Fibroblast of skin of right biceps (primary cell): ENCODE results near the gene PRG2.
"Not testable (repeated sequence)": the region's sequence is repeated elsewhere in the genome, so short reads cannot be mapped to it uniquely, and the experiment has no call there.

Experiments used
- DNase-seq: peaks from one replicate; pipeline ENCODE4 v3.0.0-alpha.2; 2013

Gene PRG2

DNA sequence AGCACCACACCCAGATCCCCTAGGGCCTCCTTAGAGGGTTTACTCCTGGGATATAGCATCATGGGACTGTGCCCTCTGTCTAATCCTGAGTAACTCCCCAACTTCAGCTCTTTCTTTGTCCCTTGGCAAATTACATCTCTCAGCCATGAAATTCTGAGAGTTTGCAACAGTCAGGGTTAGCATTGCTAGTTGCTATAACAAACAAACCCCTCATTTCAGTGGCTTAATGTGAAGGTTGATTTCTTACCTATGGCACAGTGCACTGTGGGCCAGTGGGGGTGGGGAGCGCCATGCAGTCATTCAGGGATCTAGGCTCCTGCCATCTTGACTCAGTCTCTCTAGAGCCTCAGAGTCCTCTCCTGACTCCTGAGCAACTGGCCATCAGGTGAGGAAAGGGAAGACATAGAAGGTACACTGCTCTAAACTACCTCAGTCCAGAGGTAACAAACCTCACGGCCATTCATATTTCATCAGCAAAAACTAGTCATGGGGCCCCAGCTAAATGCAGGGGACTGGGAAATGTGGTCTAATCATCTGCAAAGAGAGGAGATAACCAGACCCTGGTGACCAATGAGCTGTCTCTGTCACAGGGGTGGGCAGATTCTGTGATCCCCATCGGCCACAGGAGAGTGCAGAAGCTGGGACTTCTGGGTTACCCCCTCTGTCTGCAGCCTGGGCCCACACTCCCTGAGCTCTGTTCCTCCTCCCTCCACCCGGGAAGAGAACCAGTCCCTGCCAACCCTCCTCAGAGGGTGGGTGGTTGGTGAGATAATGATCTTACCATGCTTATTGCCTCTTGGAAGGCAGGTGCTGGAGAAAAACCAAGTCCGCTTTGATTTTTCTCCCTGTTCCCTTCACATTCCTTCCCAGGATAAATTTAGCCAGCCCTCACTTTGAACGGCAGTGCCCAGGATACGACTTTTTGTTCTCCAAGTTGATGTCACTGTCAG is 27.0 kb downstream of the PRG2 start:
- DNase-seq: no peak

DNA sequence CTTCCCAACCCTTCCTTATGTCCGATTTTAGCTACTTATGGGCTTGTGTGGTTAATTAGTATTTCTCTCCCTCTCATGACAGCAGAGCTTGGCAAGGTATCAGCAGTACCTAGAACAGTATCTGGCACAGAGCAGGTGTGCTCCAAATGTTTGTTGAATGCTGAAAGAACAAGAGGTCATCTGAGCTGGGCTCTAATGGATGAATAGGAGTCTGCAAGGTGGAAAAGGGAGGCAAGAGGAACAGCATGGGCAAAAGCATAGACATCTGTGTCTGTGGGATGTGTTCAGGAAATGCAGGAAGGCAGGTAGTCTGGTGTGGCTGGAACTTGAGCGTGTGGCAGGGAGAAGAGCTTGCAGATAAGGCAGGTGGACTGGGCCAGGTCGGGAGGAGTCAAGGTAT is 28.5 kb downstream of the PRG2 start:
- DNase-seq: no peak

DNA sequence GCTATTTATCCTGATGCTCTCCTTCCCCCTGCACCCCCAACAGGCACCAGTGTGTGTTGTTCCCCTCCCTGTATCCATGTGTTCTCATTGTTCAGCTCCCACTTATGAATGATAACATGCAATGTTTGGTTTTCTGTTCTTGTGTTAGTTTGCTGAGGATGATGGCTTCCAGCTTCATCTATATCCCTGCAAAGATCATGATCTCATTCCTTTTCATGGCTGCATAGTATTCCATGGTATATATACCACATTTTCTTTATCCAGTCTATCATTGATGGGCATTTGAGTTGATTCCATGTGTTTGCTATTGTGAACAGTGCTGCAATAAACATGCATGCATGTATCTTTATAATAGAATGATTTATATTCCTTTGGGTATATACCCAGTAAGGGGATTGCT is 29.0 kb downstream of the PRG2 start:
- DNase-seq: not testable (repeated sequence)

DNA sequence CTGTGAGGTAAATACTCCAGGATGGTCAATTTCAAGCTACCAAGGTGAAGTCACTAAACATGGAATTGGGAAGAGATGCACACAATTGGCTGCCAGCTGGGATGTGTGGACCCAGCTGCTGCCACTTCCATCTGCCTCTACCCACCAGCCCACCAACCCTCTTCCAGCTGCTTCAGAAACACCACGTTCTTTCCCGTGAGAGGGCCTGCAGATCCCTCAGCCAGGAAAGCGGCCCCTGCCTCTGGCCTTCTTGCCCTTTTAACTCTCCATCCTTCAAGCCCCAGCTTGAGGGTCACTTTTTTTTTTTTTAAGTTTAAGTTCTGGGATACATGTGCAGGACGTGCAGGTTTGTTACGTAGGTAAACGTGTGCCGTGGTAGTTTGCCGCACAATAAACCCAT is 29.5 kb downstream of the PRG2 start:
- no peak for DNase-seq

DNA sequence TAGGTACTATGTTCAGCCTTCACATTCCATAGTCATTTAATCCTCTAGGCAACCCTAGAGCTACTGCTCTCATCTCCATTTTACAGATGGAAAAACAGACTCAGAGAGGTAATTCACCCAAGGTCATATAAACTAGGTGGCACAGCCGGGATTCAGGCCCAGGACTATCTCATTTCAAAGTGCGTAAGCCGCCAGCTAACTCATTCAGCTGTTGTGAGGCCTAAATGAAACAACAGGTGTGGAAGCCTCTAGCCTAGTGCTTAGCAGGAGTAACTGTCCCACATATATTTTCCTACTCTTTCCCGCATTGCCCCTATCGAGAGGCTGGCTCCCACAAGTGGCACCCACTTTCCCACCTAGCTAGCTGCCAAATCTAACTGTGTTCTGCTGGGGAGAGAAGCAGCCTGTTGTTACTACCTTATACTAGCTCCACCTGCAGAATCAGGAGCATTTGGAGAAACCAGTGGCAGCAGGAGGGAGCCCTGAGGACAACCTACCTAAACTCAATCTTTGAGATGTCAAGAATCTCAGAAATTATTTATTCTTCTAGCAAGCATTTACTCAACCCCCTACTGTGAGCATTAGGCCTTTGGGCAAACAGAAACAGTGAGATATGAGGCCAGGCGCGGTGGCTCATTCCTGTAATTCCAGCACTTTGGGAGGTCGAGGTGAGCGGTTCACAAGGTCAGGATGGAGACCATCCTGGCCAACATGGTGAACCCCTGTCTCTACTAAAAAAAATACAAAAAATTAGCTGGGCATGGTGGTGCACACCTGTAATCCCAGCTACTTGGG is 30.4 kb downstream of the PRG2 start:
- DNase-seq: no peak

DNA sequence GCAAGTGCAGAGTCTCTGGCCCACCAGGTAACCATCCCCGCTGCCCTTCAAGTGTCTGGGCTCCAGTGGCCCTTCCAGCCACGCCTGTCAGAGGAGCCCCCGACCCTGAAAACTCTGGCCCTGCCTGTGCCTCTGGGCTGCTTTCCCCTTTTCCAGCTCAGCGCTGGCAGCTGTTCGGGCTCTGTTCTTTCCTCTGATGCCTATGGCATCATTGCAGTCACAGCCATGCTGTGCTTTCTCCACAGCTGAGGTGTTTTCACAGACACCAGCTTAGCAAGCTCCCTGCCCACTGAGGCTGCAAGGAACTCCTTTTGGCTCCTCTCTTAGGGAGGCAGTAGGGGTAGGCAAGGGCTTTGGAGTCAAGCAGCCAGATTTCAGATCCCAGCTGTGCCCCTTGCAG is 31.1 kb downstream of the PRG2 start:
- DNase-seq: no peak

DNA sequence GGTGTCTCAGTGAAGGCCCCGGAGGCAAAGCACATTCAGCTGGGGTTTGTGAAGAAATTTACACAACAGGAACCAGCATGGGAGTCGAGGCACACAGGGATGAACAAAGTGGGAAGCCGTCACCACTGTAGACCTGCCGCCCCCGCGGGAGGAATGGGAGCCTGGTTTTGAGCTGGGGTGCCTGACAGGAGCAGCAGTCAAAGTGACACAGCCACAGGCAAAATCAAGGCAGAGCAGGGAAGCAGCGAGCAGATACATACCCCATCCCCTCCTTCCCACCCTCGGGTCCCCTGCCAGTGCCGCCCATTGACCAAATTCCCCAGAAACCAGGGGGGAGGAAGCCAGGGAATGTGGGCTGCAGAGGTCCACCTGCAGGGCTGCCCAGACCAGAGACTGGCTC is 31.5 kb downstream of the PRG2 start:
- no peak for DNase-seq

DNA sequence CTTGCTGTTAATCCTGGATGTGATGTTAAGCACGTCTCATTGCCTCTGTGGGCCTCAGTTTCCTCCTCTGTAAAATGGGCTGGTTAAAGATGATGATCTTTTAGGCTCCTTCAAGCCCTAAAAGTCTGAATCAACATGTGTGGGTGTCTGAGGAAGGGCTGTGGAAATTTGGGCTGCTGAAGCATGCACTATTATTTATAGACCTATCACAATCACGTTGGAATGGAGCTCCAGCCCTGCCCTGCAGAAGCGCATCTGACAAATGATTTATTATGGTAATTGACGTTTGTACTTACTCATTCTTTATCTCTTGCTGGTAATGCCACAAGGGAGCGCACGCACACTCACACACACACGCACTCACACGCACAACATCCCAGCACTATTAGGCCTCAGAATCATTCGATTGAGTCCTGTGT is 31.9 kb downstream of the PRG2 start:
- peak; percentile 18 for DNase-seq

DNA sequence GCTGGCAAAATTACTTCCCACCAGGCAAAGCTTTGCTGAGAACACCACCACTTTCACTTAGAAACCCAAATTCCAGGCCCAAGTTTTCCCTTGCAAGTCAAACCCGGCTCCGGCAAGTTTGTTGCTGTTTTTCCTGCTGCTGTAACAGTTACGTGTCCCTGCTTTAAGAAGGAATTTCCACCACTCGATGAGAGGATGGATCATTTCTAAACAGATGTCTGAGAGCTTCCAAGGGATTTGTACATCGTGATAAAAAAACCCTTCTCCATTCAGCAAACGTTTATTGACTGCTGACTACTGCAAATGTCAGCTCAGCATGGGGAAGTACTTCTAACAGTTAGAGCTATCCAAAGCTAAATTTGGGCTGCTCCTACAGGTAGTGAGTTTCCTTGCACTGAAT is 32.6 kb downstream of the PRG2 start:
- peak; percentile 12 for DNase-seq

DNA sequence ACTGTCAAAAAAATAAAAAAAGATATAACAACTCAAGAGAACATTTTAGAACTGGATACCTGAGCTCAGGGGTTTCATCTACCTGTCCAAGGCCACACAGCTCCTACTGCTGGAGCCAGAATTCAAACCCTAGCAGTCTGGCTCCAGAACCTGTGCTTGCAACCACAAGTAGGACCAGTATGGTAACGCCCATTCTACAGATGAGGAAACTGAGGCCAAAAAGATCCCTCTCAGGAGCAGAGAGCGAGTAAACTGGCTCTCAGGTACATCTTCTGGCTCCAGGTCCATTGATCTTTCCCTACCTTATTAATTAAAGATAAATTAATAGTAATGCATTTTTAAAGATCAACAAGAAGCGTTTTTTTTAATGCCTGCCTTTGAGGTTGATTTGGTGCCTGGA is 33.1 kb downstream of the PRG2 start:
- no peak for DNase-seq

DNA sequence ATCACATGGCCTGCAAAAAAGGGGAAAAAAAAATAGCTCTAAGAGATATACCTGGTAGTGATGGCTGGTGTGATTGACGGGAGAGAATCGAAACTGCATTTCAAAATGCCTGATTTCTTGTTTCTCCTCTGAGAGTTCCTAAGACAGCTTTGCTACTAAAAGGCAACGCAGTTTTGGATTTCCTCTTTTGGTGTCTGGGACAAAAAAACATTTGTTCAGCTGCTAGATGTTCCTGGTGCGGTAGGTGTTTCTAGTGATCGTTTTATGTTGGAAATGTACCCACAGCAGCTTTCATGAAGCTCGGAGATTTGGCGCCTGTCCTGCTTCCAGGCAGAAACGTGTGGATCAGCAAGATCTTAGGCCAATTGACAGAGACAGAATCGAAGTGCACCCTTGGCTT is 34.2 kb downstream of the PRG2 start:
- DNase-seq: no peak

DNA sequence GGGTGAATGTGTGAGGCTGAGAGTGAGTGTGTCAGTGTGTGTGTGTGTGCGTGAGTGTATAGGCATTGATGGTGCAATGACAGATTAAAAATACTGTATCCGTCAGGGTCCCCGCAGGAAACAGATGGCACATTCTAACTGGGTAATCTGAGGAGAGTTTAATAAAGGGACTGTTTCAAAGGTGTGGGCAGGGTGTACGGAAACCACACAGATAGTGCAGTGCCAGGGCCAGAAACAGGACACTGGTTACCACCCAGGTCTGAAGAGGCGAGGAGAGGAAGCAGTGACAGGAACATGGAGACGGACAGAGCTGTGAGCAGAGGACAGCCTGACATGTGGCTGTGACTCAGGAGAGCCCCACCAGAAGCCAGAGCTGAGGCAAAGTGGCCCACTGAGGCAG is 35.8 kb downstream of the PRG2 start:
- DNase-seq: no peak

DNA sequence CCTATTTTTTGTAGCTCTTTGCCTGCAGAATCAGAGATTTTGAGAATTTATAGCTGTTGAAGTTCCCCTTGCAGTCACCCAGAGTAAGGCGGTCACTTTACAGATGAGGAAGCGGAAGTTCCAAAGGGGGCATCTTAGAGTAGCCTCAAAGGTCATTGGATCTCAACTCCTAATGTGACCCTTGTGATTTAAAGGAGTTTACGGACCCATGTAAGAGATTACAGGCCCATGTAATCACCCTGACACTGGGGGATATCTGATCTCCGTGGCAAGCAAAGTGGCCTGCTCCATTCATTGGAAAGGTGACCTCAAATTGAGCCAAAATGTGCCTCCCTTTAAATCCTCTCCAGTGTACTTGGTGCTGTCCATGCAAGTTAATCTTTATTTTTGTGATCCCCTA is 36.6 kb downstream of the PRG2 start:
- no peak for DNase-seq

DNA sequence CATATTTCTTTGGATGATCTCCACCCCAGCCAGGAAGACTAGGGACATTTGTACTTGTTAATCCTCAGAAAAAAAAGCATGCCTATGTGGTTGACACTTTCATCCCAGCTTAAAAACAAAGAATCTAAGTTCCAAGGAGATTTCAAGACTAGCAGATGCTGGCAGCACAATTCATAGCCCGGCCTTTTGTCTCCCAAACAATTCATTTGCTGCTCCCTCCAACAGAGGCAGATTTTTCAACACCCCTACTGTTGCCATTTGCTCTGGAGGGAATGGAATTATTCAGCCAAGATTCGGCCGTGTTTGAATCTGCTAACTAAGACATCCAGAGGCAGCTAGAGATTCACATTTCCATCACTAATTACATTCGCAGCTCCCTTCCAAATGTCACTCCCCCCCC is 37.0 kb downstream of the PRG2 start:
- no peak for DNase-seq

DNA sequence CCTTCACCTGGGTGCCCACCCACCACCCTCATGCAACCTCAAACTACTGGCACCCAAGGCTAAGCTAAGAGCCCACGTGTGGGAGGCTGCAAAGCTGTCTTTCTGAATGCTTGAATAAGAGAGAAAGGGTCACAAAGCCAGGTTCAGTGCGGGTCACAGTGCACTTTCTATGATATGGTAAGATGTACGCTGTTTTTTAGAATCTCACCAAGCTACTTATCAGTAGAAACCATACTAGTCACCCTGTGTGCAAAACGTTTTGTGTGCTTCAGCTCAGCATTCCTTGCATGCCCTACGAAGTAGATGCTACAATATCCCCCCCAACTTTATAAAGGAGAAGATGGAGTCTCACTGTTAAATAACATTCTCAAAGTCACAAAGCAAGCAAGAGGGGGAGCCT is 37.4 kb downstream of the PRG2 start:
- DNase-seq: no peak

DNA sequence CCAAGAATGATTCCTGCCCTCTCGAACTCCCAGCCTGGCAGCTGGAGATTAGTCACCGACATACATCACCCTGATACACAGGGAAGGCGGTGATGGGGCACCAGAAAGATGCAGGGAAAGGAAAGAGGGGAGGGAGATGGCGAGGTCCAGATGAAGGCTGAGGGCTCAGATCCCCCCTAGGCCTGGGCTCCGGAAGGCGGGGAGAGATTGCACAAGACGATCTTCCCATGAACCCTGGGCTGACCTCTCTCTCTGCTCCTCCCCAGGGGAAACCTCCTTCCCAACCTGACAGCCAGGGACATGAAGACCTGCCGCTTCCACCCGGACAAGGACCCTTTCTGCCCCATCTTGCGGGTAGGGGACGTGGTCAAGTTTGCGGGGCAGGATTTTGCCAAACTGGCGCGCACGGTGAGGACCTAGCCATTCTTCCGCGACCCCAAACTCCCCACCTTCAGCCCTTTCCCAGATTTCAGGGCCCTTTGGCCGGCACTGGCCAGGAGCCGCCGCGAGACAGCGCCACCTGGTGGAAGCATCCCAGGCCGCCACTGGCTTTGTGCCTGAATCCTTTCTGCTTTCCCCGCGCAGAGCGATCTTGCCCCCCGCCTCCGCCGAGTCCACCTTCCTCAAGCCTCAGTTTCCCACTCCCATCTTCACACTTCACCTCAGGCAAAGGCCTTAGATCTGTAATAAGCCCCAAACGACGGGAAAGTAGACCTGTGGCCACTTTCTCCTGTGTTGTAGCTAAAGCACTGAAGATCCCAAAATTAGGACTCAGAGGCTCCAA is 40.8 kb downstream of the PRG2 start:
- peak; percentile 22 for DNase-seq

DNA sequence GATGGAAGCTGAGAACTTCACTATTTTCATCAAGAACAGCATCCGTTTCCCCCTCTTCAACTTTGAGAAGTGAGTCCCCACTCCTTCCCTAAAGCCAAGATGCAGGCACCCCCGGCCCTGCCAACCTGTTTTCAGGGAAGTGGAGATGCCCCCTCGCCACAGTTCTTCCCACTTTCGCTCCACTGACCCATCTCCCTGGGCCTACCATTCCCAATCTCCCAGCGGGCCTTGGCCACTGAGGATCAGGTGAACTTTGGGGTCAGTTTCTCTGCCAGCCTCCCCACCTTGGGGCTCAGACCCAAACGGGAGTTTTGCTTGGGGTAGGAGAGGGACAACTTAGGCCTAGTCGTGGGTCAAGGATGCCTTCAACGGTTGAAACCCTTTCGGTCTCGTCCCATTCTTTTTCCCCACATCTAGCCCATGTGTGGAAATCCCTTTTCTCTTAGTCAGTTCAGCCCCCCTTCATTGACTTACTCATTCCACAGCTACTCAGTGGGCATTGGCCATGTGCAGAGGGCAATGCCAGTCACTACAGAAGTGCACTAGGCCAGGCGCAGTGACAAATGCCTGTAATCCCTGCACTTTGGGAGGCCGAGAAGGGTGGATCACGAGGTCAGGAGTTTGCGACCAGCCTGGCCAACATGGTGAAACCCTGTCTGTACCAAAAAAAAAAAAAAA is 41.7 kb downstream of the PRG2 start:
- no peak for DNase-seq

DNA sequence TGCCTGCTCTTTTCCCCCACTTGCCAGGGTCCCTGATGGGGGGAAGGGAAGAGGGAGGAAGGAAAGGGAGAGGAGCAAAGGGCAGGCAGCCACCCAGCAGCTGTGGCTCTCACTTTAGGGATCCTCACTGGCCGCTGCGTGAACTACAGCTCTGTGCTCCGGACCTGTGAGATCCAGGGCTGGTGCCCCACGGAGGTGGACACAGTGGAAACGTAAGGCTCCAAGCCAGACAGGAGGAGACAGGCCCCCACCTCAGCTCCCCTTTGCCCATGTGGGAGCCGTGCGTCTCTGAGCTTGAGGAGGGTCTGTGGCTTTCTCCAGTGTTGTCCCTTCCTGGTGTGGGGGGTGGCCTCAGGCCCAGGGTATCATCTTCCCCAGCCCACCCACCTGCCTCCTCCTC is 42.4 kb downstream of the PRG2 start:
- no peak for DNase-seq

DNA sequence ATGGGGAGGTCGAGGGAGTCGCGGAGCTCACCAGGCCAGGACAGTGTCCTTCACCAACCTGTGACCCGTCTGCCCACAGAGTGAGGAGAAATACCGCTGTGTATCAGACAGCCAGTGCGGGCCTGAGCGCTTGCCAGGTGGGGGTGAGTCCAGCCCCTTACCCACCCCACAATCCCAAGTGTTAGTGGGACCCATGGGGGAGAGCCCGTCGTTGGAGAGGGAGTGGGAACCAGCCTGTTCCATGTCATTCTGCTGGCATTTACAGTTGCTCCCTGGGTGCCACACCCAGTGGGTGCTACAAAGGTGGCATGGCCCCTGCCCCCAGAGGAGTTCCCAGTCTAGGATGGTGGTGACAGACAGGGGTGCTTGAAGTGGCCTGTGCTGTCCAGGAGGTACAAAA is 43.1 kb downstream of the PRG2 start:
- no peak for DNase-seq

DNA sequence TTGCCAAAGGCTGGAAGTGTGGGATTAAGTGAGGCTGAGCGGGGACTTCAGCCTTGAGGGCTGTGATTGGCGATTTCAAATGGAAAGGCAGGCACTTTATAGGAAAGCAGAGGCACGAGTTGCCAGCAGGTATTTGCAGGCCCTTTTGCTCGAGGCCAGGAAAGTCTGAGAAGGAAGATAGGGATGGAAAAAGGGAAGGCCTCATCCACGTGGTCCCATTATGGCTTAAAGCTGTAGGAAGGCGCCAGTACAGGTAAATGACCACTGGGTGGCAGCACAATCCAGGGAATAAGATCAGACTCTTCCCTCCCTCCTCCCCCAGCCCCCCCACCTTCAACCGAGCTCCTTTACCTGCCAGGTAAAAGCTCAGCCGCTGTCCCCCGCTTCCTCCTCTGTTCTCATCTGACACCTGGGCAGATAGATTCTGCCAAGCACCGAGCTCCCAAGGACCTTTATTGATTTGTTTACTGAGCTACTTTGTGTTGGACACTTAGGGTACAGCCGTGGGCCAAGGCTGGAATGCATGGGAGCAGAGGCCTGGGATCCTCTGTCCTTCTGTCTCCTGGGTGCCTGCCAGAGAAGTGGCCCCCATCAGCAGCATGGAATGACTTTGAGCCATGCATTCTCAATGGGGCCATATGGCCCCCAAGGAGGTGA is 44.8 kb downstream of the PRG2 start:
- peak; percentile 67 for DNase-seq

DNA sequence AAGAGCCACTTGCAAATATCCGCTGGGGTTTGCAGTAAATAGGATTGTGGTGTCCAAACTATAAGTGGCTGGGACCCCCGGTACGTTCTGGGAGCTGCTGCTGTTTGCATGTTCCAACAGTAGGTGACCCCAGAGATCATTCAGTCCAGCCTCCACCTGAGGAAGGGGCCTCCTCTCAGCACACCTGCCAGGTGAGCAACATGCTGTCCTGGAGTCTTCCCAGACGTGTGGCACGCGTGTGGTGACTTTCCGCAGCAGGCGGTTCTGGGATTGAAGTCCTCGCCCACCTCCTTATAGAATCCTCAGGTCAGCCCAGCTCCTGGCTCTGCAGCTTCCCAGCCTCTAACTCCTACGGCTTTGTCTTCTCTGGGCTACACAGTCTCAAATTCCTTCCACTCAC is 45.6 kb downstream of the PRG2 start:
- DNase-seq: no peak

DNA sequence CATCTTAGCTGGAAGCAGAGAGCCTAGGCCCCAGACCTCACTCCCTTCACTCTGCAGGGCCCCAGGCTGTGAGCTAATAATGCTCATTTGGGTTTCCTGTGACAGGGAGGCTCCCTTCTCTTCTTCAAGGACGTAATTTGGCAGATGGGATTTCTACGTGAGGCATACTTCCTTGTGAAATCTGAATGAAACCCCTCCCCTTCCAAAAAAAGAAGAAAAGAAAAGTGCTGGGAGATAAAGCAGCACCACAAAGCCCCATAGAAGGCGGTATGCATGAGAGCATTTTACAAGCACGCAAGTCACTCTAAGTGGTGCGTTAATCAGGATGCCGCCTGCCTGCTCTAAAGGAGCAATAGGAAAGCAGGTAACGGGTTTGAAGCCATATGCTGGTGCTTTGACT is 46.6 kb downstream of the PRG2 start:
- no peak for DNase-seq
